Stimulated activated CD8-positive, alpha-beta memory T cell treated with anti-CD3 and anti-CD28 coated beads, Interleukin-12 subunit alpha, Interleukin-12 subunit beta, amount 100 ng/mL, for 4 hours (primary cell): Measurements from ENCODE around the gene GARIN5A.

Experiments
- DNase-seq: peaks from one replicate; pipeline ENCODE4 v3.0.0-alpha.2; 2020; ENCODE audit warnings: low read depth

Gene GARIN5A

DNA sequence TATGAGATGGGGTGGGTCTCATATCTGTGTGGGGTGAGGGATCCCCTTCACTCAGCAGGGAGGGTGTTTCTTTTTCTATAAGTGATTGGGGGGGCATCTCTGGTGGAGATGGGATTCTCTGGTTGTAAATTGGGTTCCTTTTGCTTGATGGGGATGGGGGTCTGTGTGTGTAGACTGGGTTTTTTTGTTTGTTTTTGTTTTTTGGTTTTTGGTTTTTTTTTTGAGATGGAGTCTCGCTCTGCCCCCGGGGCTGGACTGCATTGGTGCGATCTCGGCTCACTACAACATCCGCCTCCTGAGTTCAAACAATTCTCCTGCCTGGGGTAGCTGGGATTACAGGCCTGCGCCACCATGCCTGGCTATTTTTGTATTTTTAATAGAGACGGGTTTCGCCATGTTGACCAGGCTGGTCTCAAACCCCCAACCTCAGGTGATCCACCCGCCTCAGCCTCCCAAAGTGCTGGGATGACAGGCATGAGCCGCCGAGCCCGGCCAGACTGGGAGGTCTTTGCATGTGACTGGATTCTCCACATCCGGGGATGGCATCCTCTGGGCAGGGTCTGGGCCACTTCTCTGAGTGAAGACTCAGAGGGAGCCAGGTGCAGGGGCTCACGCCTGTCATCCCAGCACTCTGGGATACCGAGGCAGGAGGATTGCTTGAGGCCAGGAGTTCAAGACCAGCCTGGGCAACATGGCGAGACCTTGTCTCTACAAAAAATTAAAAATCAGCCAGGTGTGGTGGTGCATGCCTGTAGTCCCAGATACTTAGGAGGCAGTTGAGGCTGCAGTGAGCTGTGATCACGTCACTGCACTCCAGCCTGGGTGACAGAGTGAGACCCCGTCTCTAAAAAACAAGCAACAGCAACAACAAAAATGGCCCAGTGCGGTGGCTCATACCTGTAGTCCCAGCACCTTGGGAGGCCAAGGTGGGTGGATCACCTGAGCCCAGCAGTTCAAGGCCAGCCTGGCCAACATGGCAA is 43.2 kb downstream of the GARIN5A start:
- no peak for DNase-seq

DNA sequence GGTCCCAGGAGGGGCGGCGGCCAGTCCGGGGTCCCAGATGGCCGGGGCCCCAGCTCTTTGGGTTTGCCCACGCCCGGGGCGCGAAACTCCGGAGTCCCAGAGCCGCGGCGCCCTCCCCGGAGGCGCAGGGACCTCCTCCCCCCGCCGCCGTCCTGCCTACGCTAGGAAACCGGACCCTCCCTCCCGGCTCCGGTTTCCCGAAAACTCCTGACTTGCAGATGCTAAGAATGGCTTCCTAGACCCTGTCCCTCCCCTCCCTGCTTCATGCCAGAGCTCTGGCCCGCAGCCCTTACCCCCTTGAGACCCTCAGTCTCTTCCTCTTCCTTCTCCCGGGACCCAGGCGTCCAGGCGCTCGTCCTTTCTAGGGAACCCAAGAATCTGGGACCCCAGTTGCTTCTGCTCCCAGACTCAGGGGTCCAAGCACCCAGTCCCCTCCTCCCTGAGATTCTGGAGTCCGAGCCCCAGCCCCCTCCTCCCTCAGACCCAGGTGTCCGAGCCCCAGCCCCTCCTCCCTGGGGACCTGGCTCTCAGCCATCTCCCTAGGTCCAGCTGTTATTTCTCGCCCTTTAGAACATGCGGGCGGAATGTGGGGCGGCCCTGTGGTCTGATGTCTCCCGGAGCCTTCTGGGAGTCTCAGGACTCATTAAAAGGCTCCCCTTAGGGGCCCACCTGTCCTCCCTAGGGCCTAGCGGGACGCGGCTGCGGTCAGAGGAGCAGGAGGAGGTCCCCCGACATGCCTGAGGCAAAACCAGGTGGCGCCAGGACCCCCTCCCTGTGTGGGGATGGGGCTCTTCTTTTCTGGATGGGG is 44.2 kb downstream of the GARIN5A start, which contains the start of gene MYBPC2:
TSS of gene MYBPC2 (plus strand) at position 672 of the 808 bp plus-strand sequence. CDS start at position 734, 62 bp downstream.
- DNase-seq = no peak

DNA sequence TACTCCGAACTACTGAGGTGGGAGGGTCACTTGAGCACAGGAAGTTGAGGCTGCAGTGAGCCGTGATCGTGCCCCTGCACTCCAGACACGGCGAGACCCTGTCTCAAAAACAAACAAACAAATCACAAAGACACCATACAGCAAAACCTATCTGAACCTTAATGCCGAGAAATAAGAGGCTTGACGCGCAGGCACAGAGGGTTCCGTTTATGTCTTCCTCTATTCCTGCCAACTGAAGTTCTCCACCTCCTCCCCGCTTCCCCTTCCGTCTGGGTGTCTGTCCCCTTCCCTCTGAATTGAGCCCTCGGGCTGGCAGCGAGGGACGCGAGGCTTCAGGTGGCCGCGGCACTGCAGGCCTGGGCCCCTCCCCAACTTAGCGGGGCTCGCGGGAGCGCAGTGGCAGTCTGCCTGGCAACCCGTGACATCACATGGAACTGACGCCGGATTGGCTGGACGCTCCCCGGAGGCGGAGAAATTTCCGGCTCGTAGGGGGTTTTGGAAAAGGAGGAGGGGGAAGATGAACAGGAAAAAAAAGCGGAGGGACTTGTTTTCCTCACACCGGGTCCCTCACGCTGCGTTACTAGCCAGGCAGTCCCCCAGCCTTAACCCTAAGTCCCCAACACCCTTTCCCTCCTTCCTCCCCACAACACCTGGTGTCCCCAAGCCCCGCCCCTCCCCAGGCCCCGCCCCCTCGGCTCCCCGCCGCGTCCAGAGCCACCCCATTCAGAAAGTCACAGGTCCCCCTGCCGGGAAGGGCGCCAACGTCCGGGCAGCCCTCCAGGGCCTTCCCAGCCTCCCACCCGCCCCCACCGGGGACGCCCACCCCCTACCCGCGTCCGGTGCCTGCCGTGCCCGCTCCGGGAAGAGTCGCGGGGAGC is 45.1 kb downstream of the GARIN5A start:
- peak; percentile 78 for DNase-seq

DNA sequence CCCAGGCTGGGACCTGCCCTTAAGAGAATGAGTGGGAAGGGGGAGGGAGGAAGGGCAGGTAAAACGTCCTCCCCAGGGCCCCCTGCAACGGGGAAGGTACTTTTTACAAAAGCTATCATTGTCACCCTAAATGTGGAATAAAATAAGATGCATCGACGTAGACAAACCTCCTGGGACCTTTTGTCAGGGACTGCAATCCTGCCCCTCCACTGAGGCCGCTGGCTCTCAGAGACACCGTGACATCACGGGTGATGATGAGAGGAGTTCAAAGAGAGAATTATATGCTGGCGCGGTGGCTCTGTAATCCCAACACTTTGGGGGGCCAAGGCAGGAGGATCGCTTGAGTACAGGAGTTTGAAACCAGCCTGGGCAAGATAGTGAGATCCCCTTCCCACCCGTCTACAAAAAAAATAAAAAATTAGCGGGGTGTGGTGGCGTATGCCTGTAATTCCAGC is 45.7 kb downstream of the GARIN5A start:
- DNase-seq = no peak

DNA sequence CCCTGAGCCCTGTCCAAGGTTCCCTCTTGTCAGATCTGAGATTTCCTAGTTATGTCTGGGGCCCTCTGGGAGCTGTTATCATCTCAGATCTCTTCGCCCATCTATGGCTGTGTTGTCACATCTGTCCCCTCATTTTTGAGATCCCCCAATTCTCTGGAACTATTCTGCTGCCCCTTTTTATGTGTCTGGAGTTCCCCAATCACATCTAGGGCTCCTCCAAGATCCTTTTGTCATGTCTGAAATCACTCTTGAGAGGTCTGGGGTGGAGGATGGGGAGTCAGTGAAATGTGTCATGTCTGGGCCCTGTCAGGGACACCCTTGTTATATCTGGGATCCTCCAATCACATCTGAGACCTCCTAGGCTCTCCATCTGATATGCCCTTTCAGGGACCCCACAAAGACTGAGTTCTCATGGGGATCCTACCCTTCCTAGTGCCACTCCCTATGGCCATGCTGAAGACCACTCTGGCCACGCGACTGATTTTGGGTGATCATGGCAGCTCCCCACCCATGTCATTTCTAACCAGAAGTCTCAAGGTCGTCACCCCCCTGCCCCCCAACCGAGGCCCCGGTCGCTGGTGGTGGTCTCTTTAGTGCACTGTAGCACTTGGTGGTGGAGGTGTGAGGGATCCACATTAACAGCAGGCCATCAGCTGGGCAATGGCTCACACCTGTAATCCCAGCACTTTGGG is 47.7 kb downstream of the GARIN5A start:
- no peak for DNase-seq

DNA sequence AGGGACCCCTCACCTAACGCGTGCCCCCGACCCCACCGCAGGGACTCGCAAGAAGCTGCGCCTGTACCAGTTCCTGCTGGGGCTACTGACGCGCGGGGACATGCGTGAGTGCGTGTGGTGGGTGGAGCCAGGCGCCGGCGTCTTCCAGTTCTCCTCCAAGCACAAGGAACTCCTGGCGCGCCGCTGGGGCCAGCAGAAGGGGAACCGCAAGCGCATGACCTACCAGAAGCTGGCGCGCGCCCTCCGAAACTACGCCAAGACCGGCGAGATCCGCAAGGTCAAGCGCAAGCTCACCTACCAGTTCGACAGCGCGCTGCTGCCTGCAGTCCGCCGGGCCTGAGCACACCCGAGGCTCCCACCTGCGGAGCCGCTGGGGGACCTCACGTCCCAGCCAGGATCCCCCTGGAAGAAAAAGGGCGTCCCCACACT is 48.6 kb downstream of the GARIN5A start:
- DNase-seq = no peak

DNA sequence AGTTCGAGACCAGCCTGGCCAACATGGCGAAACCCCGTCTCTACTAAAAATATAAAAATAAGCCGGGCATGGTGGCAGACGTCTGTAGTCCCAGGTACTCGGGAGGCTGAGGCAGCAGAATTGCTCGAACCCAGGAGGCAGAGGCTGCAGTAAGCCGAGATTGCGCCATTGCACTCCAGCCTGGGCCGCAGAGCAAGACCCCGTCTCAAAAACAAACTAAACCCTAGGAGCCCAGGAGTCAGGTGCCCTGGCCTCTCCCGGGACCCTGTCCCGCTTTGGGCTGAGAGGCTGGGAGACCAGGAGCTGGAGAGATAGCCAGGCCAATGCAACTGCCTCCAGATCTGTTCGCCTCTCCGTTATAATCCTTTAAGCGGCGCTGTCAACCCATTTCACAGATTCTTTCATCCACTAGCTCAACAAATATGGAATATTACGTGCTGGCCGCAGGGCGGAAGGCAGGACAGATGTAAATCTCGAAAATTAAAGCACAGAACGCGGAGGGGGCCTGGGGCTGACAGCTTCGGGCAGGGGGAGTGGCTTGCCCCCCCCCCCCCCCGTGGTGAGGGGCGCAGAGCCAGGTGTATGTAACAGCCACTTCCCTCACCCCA is 49.2 kb downstream of the GARIN5A start:
- DNase-seq = no peak

DNA sequence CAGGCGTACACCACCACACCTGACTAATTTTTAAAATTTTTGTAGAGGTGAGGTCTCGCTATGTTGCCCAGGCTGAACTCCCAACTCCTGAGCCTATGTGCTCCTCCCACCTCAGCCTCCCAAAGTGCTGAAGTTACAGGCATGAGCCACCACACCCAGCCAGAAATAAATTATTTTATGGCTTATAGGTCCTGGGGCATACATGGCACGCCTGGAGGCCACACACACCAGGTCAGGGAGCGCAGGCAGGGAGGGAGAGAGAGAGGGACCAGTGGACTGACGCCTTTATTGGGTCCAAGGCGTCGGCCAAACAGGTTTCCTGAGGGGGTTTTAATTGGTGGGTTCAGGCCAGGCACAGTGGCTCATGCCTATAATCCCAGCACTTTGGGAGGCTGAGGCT is 51.1 kb downstream of the GARIN5A start:
- DNase-seq = no peak

DNA sequence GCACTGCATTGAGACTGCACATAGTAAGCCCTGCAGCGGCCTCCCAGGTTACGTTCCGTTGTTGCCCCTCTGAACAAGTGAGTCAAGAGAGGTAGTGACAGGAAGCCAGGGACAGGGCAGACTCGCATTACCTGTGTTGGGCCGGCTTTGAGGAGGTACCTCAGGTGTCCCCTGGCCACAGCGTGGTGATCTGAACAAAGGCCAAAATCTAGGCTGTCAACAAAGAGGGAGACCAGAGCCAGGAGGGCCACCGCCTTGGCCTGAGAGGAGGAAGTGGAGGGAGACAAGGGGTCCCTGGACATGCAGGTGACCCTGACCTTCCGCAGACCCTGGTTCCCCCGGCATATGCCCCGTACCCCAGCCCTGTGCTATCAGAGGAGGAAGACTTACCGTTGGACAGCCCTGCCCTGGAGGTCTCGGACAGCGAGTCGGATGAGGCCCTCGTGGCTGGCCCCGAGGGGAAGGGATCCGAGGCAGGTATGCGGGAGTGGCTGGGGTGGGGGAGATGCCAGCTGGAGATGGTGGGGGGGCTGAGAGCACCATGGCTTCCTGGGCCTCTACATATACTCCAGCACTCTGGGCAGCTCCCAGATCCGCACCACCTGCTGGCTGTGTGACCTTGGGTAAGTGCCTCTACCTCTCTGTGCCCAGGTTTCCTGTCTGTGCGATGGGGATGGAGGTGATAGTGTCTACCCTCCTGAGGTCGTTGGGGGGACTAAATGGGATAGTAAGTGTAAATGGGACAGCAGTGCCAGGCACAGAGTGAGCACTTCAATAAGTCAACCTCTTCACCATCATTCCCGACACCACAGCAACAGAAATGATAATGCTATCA is 53.2 kb downstream of the GARIN5A start:
- no peak for DNase-seq

DNA sequence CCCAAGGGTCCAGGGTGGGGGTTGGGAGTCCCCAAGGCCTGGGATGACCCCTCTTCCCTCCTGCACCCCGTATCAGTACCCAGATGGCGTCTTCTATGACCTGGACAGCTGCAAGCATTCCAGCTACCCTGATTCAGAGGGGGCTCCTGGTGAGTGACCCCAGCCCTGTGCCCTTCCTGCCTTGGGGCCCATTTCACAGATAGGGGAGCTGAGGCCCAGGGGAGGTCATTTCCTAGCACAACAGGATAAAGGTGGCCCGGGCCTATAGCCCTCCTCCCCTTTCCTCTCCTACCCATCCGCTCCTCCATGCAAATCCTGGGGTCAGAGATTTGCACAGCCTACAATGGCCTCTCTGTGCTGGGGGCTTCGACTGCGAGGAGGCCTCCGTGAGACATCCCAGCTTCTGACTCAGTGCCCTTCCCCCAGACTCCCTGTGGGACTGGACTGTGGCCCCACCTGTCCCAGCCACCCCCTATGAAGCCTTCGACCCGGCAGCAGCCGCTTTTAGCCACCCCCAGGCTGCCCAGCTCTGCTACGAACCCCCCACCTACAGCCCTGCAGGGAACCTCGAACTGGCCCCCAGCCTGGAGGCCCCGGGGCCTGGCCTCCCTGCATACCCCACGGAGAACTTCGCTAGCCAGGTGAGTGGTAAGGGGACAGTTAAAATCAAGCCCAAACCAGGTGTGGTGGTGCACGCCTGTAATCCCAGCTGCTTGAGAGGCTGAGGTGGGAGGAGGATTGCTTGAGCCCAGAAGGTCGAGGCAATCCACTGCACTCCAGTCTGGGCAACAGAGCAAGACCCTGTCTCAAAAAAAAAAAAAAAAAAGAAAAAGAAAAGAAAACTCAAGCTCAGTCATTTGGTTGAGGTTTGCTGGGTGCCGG is 54.0 kb downstream of the GARIN5A start:
- no peak for DNase-seq

DNA sequence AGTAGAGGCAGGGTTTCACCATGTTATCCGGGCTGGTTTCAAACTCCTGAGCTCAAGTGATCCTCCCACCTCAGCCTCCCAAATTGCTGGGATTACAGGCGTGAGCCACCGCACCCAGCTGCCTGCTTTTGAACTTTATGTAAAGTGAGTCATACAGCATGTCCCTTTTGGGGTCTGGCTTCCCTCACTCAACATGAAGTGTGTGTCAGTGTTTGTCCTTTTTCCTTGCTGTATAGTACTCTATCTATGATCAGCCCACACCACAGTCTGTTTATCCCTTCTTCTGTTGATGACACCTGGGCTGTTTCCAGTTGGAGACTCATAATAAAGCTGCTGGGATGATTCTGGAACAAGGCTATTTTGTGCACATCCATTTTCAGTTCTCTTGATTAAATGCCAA is 55.8 kb downstream of the GARIN5A start:
- DNase-seq = no peak

DNA sequence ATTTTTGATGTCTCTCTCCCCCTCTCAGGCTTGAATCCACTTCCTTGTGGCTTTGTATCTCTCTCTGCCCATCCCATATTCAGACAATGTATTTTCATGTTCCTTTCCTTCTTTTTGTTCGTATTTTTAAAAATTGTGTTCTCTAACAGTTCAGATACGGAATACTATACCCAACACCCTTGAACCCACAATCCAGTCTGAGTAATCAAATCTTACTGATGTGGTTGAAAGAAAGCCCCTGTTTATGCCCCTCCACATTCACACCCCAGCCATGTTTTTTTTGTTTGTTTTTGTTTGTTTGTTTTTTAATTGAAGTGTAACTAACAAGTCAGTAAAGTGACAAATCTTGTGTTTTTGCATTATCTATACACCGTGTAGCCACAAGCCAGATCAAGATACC is 56.5 kb downstream of the GARIN5A start:
- no peak for DNase-seq

DNA sequence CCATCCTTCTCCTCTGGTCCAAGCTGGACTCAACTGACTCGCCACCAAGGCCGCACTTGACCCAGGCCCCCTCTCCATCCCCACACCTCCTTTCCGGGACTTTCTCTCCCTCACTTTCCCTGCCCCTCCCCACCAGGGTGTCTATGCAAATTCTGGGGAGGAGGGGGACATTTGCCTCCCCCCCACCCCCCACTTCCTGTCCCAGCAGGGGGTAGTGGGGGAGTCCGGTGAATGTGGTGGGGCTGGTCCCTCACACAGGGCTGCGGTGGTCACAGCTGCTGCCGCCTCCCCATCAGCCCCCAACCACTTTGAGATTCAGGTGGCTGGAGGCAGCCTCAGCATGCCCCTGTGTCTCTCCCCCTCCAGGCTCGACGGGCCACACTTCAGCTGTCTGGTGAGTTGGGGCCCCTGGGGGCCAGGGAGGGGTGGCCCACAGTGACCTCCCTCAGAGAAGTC is 57.0 kb downstream of the GARIN5A start:
- DNase-seq = no peak

DNA sequence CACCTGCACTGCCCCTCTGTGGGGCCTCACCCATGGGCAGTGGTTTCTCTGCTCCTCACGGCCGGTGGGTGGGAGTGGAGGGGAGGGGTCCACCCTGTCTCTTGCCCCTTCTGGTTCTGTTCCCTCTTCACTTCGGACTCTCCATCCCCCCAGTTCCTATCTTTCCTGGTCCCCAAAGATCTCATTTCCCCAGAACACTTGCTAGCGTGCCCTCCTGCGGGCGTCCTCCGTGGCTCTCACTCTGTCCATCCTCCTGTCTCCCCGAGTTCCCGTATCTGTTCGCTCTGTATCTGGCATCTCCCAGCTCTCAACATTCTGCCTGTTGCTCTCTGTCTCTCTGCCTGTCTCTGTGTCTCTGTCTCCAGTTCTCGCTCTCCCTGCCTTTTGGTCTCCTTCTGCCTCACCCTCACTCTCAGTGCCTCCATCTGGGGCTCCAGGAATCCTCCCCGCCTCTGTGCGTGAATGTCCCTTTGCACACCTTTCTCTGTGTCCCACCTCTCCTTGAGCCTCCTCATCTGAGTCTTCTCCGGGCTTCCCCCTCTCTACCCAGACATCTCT is 57.5 kb downstream of the GARIN5A start:
- no peak for DNase-seq

DNA sequence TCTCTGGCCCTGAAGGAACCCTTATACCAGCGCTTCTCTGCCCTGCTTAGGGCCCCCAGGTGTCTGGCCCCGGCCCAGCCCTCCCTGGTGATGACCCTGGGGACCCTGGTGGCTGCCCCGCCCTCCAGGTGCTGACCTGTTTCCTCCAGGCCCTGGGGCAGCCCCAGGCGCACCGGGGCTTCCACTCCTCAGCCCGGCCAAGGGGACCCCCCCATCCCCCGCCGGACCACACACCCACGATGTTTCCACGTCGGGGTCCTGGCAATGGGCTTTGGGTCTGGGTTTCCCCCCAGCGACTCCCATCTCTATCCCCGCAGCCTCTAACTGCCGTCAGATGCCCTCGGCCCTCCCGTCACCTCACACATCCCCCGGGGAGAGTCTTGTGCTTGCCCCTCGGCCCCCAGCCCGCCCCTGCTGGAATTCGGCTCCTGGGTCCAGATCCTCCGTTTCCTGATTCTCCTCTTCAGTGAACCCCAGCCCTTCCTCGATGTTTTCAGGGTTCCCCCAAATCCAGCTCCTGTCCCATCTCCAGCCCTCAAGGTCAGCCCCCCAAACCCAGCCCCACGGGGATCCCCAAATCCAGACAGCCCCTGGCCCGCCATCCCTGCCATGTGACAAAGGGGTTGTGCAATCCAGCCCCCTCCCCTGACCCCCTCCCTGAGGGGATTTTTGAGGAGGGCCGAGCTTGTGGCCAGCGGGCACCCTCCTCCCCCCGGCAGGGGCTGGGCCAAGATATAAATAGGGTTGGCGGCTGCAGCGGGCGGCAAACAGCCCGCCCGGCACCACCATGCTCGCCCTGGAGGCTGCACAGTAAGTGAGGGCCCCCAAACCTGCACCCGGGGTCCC is 58.2 kb downstream of the GARIN5A start, which contains the start of gene SPIB:
TSS of gene SPIB (plus strand) at position 763 of the 846 bp plus-strand sequence. CDS start at position 788, 25 bp downstream.
- no peak for DNase-seq

DNA sequence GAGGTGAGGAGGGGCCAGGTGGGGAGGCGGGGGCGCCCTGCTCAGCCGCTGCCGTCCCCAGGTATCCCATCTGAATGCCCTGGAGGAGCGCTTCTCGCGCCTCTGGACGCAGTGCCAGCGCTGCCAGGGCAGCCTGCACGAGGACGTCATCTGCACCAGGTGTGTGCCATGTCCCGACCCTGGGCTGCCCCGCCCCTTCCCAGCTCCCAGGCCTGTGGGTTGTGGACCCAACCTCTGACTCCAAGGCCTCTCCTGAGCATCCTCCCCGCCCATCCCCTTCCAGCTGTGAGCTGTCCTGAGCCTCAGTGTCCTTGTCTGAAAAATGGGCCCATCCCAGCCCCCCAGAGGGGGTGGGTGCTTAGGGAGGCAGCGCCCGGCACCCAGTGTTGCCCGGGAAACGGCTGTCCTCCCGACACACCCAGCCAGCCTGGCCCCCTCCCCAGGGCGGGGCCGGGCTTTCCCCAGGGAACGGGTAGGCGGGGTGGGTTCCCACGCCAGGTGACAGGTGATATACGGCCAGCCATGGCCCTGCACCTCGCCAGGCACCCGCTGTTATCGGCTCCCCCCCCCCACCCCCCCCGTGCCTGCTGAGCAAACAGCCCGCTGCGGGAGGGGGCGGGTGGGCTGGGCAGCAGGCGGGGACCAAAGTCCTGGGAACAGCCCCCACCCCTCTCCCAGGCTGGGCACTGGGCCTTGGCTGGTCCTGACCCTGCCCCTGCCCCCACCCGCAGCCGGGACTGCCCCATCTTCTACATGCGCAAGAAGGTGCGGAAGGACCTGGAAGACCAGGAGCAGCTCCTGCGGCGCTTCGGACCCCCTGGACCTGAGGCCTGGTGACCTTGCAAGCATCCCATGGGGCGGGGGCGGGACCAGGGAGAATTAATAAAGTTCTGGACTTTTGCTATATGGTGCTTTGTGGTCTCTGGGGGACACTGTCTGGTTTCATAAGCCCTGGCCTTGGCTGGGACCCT is 59.3 kb downstream of the GARIN5A start:
- DNase-seq = no peak
